SK-N-SH (cell line): ENCODE measurements around the gene OR51E1. TPM values are rescaled to one million over a fixed set of nuclear protein-coding genes. Genes with fewer than 3 reads are reported as not detected.

ENCODE experiments used
- CTCF ChIA-PET: fragments of 300-600, 350-600 bp; formaldehyde crosslinking; extraction: SDS; loops from one replicate; lab custom pipeline; 2021; lab: Yijun Ruan, JAX
- POLR2A ChIA-PET: fragments of 350-600 bp; sonication (Branson Sonifier 250); formaldehyde crosslinking; extraction: SDS; loops from one replicate; lab custom pipeline; 2020; ENCODE audit warnings: antibody characterized with exemption, inconsistent platforms; lab: Yijun Ruan, JAX
- DNase-seq: peaks from one replicate; pipeline ENCODE4 v3.0.0; 2012
- H2AFZ ChIP-seq: fragments of 200-600 bp; sonication (generic); 2 replicates; pipeline ENCODE4 v1.8.1; 2016; ENCODE audit warnings: antibody characterized with exemption, mild to moderate bottlenecking, low read depth
- H3F3A ChIP-seq: fragments of 200-600 bp; sonication (generic); replicated peaks from 2 replicates; pipeline ENCODE3; 2016; ENCODE audit warnings: antibody characterized with exemption, mild to moderate bottlenecking; ENCODE audit not compliant: insufficient read depth
- H3K27ac ChIP-seq, 2 experiments: fragments of 200-500 bp in 1 of 2; fragments of 200-600 bp in 1 of 2; sonication (Bioruptor generic) in 1 of 2; sonication (generic), shearing (Covaris generic) in 1 of 2; 2 replicates each; pipeline versions ENCODE4 v1.5.1 to v1.6.1; 2014 to 2016; ENCODE audit warnings: low read depth in 2 of 2, inconsistent platforms in 1 of 2, low read length in 1 of 2, mild to moderate bottlenecking in 1 of 2, mixed read lengths in 1 of 2
- H3K27me3 ChIP-seq: fragments of 200-600 bp; sonication (generic), shearing (Covaris generic); 2 replicates; pipeline ENCODE4 v1.6.1; 2016; ENCODE audit warnings: mixed run types; ENCODE audit not compliant: insufficient read depth
- H3K36me3 ChIP-seq, 2 experiments: fragments of 200-500 bp in 1 of 2; fragments of 200-600 bp in 1 of 2; sonication (Bioruptor generic) in 1 of 2; sonication (generic) in 1 of 2; replicated peaks in 1 of 2; 2 replicates each; pipeline versions ENCODE3 to v1.5.1; 2014 to 2016; ENCODE audit warnings: low read length in 1 of 2, mild to moderate bottlenecking in 1 of 2; ENCODE audit not compliant: insufficient read depth in 2 of 2, control insufficient read depth in 1 of 2
- H3K4me1 ChIP-seq, 2 experiments: fragments of 200-500 bp in 1 of 2; fragments of 200-600 bp in 1 of 2; sonication (Bioruptor generic) in 1 of 2; sonication (generic), shearing (Covaris generic) in 1 of 2; 2 replicates each; pipeline versions ENCODE4 v1.5.1 to v1.6.1; 2014 to 2016; ENCODE audit warnings: low read depth in 1 of 2, low read length in 1 of 2, mixed run types in 1 of 2; ENCODE audit not compliant: insufficient read depth in 2 of 2, control insufficient read depth in 1 of 2
- H3K4me2 ChIP-seq: fragments of 200-600 bp; sonication (generic), shearing (Covaris generic); 2 replicates; pipeline ENCODE4 v1.6.1; 2017; ENCODE audit warnings: mixed run types
- H3K4me3 ChIP-seq, 2 experiments: fragments of 200-500 bp in 1 of 2; fragments of 200-600 bp in 1 of 2; sonication (Bioruptor generic) in 1 of 2; sonication (generic), shearing (Covaris generic) in 1 of 2; 2 replicates each; pipeline versions ENCODE4 v1.5.1 to v1.8.1; 2014 to 2016; ENCODE audit warnings: low read depth in 2 of 2, inconsistent platforms in 1 of 2, low read length in 1 of 2, mild to moderate bottlenecking in 1 of 2, mixed read lengths in 1 of 2, moderate library complexity in 1 of 2
- H3K79me2 ChIP-seq: fragments of 200-600 bp; sonication (generic); 2 replicates; pipeline ENCODE4 v1.8.1; 2017; ENCODE audit warnings: mild to moderate bottlenecking; ENCODE audit not compliant: insufficient read depth
- H3K9ac ChIP-seq: fragments of 200-600 bp; sonication (generic); 2 replicates; pipeline ENCODE4 v1.6.1; 2017; ENCODE audit warnings: mixed run types
- H3K9me2 ChIP-seq: fragments of 200-600 bp; sonication (generic); 2 replicates; pipeline ENCODE4 v1.6.1; 2017; ENCODE audit warnings: mixed run types
- H3K9me3 ChIP-seq: fragments of 200-600 bp; sonication (generic); 2 replicates; pipeline ENCODE4 v1.6.1; 2017; ENCODE audit warnings: mixed run types, mild to moderate bottlenecking, moderate library complexity
- H4K20me1 ChIP-seq: fragments of 200-600 bp; sonication (generic); 2 replicates; pipeline ENCODE4 v1.6.1; 2017; ENCODE audit warnings: mild to moderate bottlenecking, mixed run types; ENCODE audit not compliant: insufficient read depth
- EP300 ChIP-seq, 2 experiments: IDR thresholded peaks; 2 replicates each; pipeline versions ENCODE4 v1.4.0 to v1.6.1; 2012; ENCODE audit warnings: borderline replicate concordance in 1 of 2, low read depth in 1 of 2, low read length in 1 of 2
- EZH2phosphoT487 ChIP-seq: fragments of 200-600 bp; sonication (generic); IDR thresholded peaks from 2 replicates; pipeline ENCODE4 v1.6.1; 2017; ENCODE audit warnings: low read depth, mixed run types, mild to moderate bottlenecking, antibody characterized with exemption, moderate library complexity, borderline replicate concordance
- FOXJ3 ChIP-seq: sonication (generic); formaldehyde crosslinking; IDR thresholded peaks from 2 replicates; pipeline ENCODE4 v1.5.1; 2020; ENCODE audit warnings: mild to moderate bottlenecking, missing genetic modification reagents
- GATA2 ChIP-seq: sonication (generic); formaldehyde crosslinking; IDR thresholded peaks from 2 replicates; pipeline ENCODE4 v1.5.0; 2020; ENCODE audit warnings: mild to moderate bottlenecking, missing genetic modification reagents
- NFIC ChIP-seq: IDR thresholded peaks from 2 replicates; pipeline ENCODE4 v1.4.0; 2012; ENCODE audit warnings: borderline replicate concordance
- RXRA ChIP-seq: IDR thresholded peaks from 2 replicates; pipeline ENCODE4 v1.4.0; 2012; ENCODE audit warnings: low read depth, mild to moderate bottlenecking, borderline replicate concordance
- SMC3 ChIP-seq: IDR thresholded peaks from 2 replicates; pipeline ENCODE4 v1.6.1; 2012; ENCODE audit warnings: low read depth, low read length, improper control_type of control experiment
- WGBS: methylation state at CpG from one replicate; pipeline ENCODE4 v1.1.6; 2017; ENCODE audit warnings: low lambda C conversion rate; 5-methylcytosine and 5-hydroxymethylcytosine counted together
- polyA plus RNA-seq, 3 experiments: library from polyadenylated mRNA; depleted of rRNA; stranded (reverse); fragments of >200 nt; gene quantifications; 2 replicates each; pipeline ENCODE4 v1.2.3, GENCODE V29; 2012
- TF ChIP-seq, protein P1 (sequence below): IDR thresholded peaks from 2 replicates; pipeline ENCODE4; 2012

The OR51E1 gene
- polyA plus RNA-seq, 1 of the 3 experiments (the other 2 are of a cell fraction): not detected

DNA sequence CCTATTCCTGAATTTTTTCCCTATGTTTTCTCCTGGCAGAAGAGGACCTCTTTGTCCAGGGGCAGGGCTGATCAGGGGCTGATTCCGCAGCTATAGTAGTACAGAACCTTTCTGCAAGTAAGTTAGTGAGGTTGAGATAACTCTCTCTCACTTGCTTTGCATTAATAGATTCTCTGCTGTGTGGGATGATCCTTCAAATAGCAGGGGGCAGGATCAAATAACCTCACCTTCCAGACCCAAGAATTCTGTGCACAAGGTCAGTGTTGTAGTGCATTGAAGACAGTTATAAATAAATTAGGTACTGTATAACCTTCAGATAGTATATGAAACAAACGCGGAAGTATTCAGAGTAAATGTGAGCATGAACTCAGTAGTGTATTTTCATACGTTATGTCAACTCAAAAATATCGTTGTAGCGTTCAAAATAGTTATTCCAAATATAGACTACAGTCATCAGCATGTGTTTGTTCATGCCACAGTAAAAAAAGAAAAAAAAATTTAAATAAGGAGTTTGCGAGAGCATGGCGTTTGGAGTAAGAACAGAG, 61.1 kb downstream of the OR51E1 start:
- TF ChIP-seq NFIC: no peak
- no peak for TF ChIP-seq FOXJ3
- no peak for TF ChIP-seq RXRA
- no peak for TF ChIP-seq EZH2phosphoT487
- no peak for TF ChIP-seq SMC3
- no peak for TF ChIP-seq GATA2 (CRISPR knock-in tag)
- TF ChIP-seq, protein P1, sequence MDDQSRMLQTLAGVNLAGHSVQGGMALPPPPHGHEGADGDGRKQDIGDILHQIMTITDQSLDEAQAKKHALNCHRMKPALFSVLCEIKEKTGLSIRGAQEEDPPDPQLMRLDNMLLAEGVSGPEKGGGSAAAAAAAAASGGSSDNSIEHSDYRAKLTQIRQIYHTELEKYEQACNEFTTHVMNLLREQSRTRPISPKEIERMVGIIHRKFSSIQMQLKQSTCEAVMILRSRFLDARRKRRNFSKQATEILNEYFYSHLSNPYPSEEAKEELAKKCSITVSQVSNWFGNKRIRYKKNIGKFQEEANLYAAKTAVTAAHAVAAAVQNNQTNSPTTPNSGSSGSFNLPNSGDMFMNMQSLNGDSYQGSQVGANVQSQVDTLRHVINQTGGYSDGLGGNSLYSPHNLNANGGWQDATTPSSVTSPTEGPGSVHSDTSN: no peak
- TF ChIP-seq EP300 (IDR thresholded peaks at IDR 0.05; ENCODE audit: borderline replicate concordance in 1 of 2, low read depth in 1 of 2, low read length in 1 of 2): no peak
- TF ChIP-seq, all 33 proteins: peak for 0
- WGBS: 14% methylated on average over 8 of the region's 8 CpGs
- H3K4me2 ChIP-seq: no peak overlapping the region
- H3K36me3 ChIP-seq: no peaks in the 10 kb centered on the region
- CTCF ChIA-PET: interaction anchor here (1.3 kb wide), 1 partner anchor 68 kb away, joined by 4 read pairs; the partner anchor contains the start of gene OR51D1
- no peak overlapping the region for H2AFZ ChIP-seq
- H3F3A ChIP-seq: no peaks in the 10 kb centered on the region
- POLR2A ChIA-PET: no interaction called here
- no peak overlapping the region for H3K27ac ChIP-seq
- DNase-seq: no peak
- H3K79me2 ChIP-seq: no peaks in the 10 kb centered on the region
- no peaks in the 10 kb centered on the region for H4K20me1 ChIP-seq
- H3K9ac ChIP-seq: no peak overlapping the region
- H3K9me3 ChIP-seq: no peaks in the 10 kb centered on the region
- H3K4me1 ChIP-seq: no peaks in the 10 kb centered on the region
- no peaks in the 10 kb centered on the region for H3K9me2 ChIP-seq
- no peaks in the 10 kb centered on the region; the same call in 1 of the 2 replicates for H3K27me3 ChIP-seq
- no peak overlapping the region for H3K4me3 ChIP-seq

Other genes starting within 250 kb of the OR51E1 start
- not detected in 2 replicates for gene OR52K2, start 194.7 kb upstream of the OR51E1 start, polyA plus RNA-seq (2012; rRNA removed)
- gene OR52K1, start 161.3 kb upstream of the OR51E1 start, polyA plus RNA-seq (2012; rRNA removed): not detected in 2 replicates
- gene OR52M1, start 98.8 kb upstream of the OR51E1 start, polyA plus RNA-seq (2012; rRNA removed): not detected in 2 replicates
- gene OR52I2, start 62.2 kb upstream of the OR51E1 start, polyA plus RNA-seq (2012; rRNA removed): not detected in 2 replicates
- gene OR52I1, start 49.9 kb upstream of the OR51E1 start, polyA plus RNA-seq (2012; rRNA removed): not detected in 2 replicates
- gene TRIM68, start 35.8 kb upstream of the OR51E1 start, polyA plus RNA-seq (2012; rRNA removed): 4.9 and 6.1 TPM in 2 replicates
- not detected in 2 replicates for gene OR51D1, start 6.5 kb upstream of the OR51E1 start, polyA plus RNA-seq (2012; rRNA removed)
- 0.03 TPM in 1 of 2 replicates, not detected in the other for gene OR51E2, start 53.9 kb downstream of the OR51E1 start, polyA plus RNA-seq (2012; rRNA removed)
- gene MMP26, start 60.8 kb downstream of the OR51E1 start, polyA plus RNA-seq (2012; rRNA removed): not detected in 2 replicates
- not detected in 2 replicates for gene OR51F1, start 126.0 kb downstream of the OR51E1 start, polyA plus RNA-seq (2012; rRNA removed)
- gene OR52R1, start 160.4 kb downstream of the OR51E1 start, polyA plus RNA-seq (2012; rRNA removed): not detected in 2 replicates
- not detected in 2 replicates for gene OR51F2, start 177.3 kb downstream of the OR51E1 start, polyA plus RNA-seq (2012; rRNA removed)
- gene OR51S1, start 205.2 kb downstream of the OR51E1 start, polyA plus RNA-seq (2012; rRNA removed): not detected in 2 replicates
- not detected in 2 replicates for gene OR51T1, start 237.9 kb downstream of the OR51E1 start, polyA plus RNA-seq (2012; rRNA removed)